IMR-90 (cell line): ENCODE data around the gene PGS1. TPM values are rescaled to one million over a fixed set of nuclear protein-coding genes. Genes with fewer than 3 reads are reported as not detected.

Experiments
- ATAC-seq: fragments of 200-7000 bp; cut with Tn5 transposase; 2 replicates; pipeline ENCODE4 v1.9.1; 2020; ENCODE audit warnings: low read depth, mild to moderate bottlenecking, moderate library complexity
- BruUV-seq: library from RNA; stranded (reverse); fragments of 400-500 nt; replicated peaks from 2 replicates; lab custom pipeline; 2021; lab: Mats Ljungman, UMichigan
- CTCF ChIA-PET: fragments of 300-600 bp; formaldehyde crosslinking; extraction: SDS; loops from one replicate; lab custom pipeline; 2021; ENCODE audit warnings: antibody characterized with exemption; lab: Yijun Ruan, JAX
- POLR2A ChIA-PET: fragments of 300-600 bp; sonication (Branson Sonifier 250); formaldehyde crosslinking; loops from one replicate; lab custom pipeline; 2022; ENCODE audit warnings: antibody characterized with exemption; ENCODE audit not compliant: unreplicated experiment; lab: Charles Lee
- DNase-seq: peaks from one replicate; pipeline ENCODE4 v3.0.0; 2013
- H2AFZ ChIP-seq: replicated peaks from 2 replicates; pipeline ENCODE3; 2013; ENCODE audit warnings: low read length, mild to moderate bottlenecking; ENCODE audit not compliant: poor library complexity
- H2AK5ac ChIP-seq: 2 replicates; pipeline ENCODE4 v1.6.1; 2013; ENCODE audit warnings: low read depth, low read length, inconsistent platforms
- H2AK9ac ChIP-seq: replicated peaks from 2 replicates; pipeline ENCODE3; 2013; ENCODE audit warnings: mild to moderate bottlenecking, low read depth, low read length, moderate library complexity; ENCODE audit not compliant: poor library complexity
- H2BK120ac ChIP-seq: 2 replicates; pipeline ENCODE4 v1.6.1; 2013; ENCODE audit warnings: low read depth, low read length, inconsistent platforms
- H2BK15ac ChIP-seq: 3 replicates; pipeline ENCODE4 v1.6.1; 2013; ENCODE audit warnings: low read depth, low read length, inconsistent platforms
- H2BK20ac ChIP-seq: 2 replicates; pipeline ENCODE4 v1.6.1; 2013; ENCODE audit warnings: low read depth, mild to moderate bottlenecking, inconsistent platforms, low read length, moderate library complexity
- H2BK5ac ChIP-seq: 2 replicates; pipeline ENCODE4 v1.6.1; 2013; ENCODE audit warnings: mild to moderate bottlenecking, low read depth, low read length, inconsistent platforms; ENCODE audit not compliant: poor library complexity, severe bottlenecking
- H3K14ac ChIP-seq: replicated peaks from 2 replicates; pipeline ENCODE4 v1.6.1; 2013; ENCODE audit warnings: low read depth, low read length, inconsistent platforms
- H3K18ac ChIP-seq: 2 replicates; pipeline ENCODE4 v1.6.1; 2013; ENCODE audit warnings: low read depth, low read length, control low read depth
- H3K23ac ChIP-seq: 2 replicates; pipeline ENCODE4 v1.6.1; 2013; ENCODE audit warnings: low read depth, low read length, inconsistent platforms
- H3K27ac ChIP-seq: 2 replicates; pipeline ENCODE4 v1.5.1; 2013; ENCODE audit warnings: mild to moderate bottlenecking, control low read depth, low read length; ENCODE audit not compliant: insufficient read depth
- H3K27me3 ChIP-seq: 2 replicates; pipeline ENCODE4 v1.6.1; 2013; ENCODE audit warnings: low read length; ENCODE audit not compliant: control insufficient read depth, insufficient read depth
- H3K36me3 ChIP-seq: 2 replicates; pipeline ENCODE4 v1.6.1; 2013; ENCODE audit warnings: low read length, mixed read lengths; ENCODE audit not compliant: control insufficient read depth, insufficient read depth
- H3K4ac ChIP-seq: 2 replicates; pipeline ENCODE4 v1.6.1; 2013; ENCODE audit warnings: low read depth, low read length, inconsistent platforms
- H3K4me1 ChIP-seq: 2 replicates; pipeline ENCODE4 v1.6.1; 2013; ENCODE audit warnings: low read length, mixed read lengths; ENCODE audit not compliant: control insufficient read depth, insufficient read depth
- H3K4me2 ChIP-seq: 2 replicates; pipeline ENCODE4 v1.6.1; 2013; ENCODE audit warnings: low read depth, mild to moderate bottlenecking, control low read depth, low read length, moderate library complexity
- H3K4me3 ChIP-seq: 2 replicates; pipeline ENCODE4 v1.5.1; 2013; ENCODE audit warnings: low read depth, mild to moderate bottlenecking, control low read depth, low read length, moderate library complexity; ENCODE audit not compliant: insufficient read depth
- H3K56ac ChIP-seq: 2 replicates; pipeline ENCODE4 v1.6.1; 2013; ENCODE audit warnings: low read length, inconsistent platforms; ENCODE audit not compliant: insufficient read depth; ENCODE audit errors: extremely low read depth
- H3K79me1 ChIP-seq, 2 experiments: 2 replicates each; pipeline ENCODE4 v1.6.1; 2013; ENCODE audit warnings: low read length in 2 of 2, inconsistent platforms in 1 of 2, low read depth in 1 of 2
- H3K9ac ChIP-seq: 2 replicates; pipeline ENCODE4 v1.6.1; 2013; ENCODE audit warnings: low read depth, low read length, control low read depth
- H3K9me1 ChIP-seq: 2 replicates; pipeline ENCODE4 v1.6.1; 2013; ENCODE audit warnings: low read length, inconsistent platforms; ENCODE audit not compliant: insufficient read depth
- H3K9me3 ChIP-seq: 2 replicates; pipeline ENCODE4 v1.6.1; 2013; ENCODE audit warnings: low read length; ENCODE audit not compliant: control insufficient read depth, insufficient read depth
- H4K20me1 ChIP-seq: 2 replicates; pipeline ENCODE4 v1.6.1; 2013; ENCODE audit warnings: low read length, inconsistent platforms; ENCODE audit not compliant: insufficient read depth
- H4K5ac ChIP-seq: 2 replicates; pipeline ENCODE4 v1.6.1; 2013; ENCODE audit warnings: mild to moderate bottlenecking, low read depth, low read length, control low read depth
- H4K8ac ChIP-seq, 2 experiments: 2 replicates each; pipeline ENCODE4 v1.6.1; 2013; ENCODE audit warnings: low read depth in 2 of 2, low read length in 2 of 2, control low read depth in 1 of 2, inconsistent platforms in 1 of 2
- H4K91ac ChIP-seq: 2 replicates; pipeline ENCODE4 v1.6.1; 2013; ENCODE audit warnings: low read depth, low read length, inconsistent platforms; ENCODE audit not compliant: insufficient read depth
- BHLHE40 ChIP-seq: fragments of 150-350 bp; IDR thresholded peaks from 2 replicates; pipeline ENCODE4 v1.6.1; 2016; ENCODE audit warnings: mild to moderate bottlenecking, low read depth, low read length
- CEBPB ChIP-seq: IDR thresholded peaks from 2 replicates; pipeline ENCODE4 v1.6.1; 2012; ENCODE audit warnings: low read depth, low read length, improper control_type of control experiment
- CHD1 ChIP-seq: IDR thresholded peaks from 2 replicates; pipeline ENCODE4 v1.6.1; 2012; ENCODE audit warnings: low read depth, low read length, improper control_type of control experiment
- FOS ChIP-seq: fragments of 150-350 bp; IDR thresholded peaks from 2 replicates; pipeline ENCODE4 v1.6.1; 2016; ENCODE audit warnings: low read depth, low read length
- MAZ ChIP-seq: IDR thresholded peaks from 2 replicates; pipeline ENCODE4 v1.6.1; 2012; ENCODE audit warnings: low read depth, mild to moderate bottlenecking, low read length, improper control_type of control experiment, moderate library complexity, borderline replicate concordance
- MXI1 ChIP-seq: IDR thresholded peaks from 2 replicates; pipeline ENCODE4 v1.6.1; 2012; ENCODE audit warnings: low read depth, mild to moderate bottlenecking, low read length, moderate library complexity, borderline replicate concordance
- RAD21 ChIP-seq: IDR thresholded peaks from 2 replicates; pipeline ENCODE4 v1.6.1; 2012; ENCODE audit warnings: low read length, improper control_type of control experiment
- SMC3 ChIP-seq: fragments of 150-350 bp; IDR thresholded peaks from 2 replicates; pipeline ENCODE4 v1.6.1; 2016; ENCODE audit warnings: low read depth, mild to moderate bottlenecking, antibody characterized with exemption, low read length, moderate library complexity
- WGBS, 2 experiments: methylation state at CpG; one replicate each; pipeline versions ENCODE4 v1.1.5 to v1.1.7; 2013; ENCODE audit warnings: missing lambda C conversion rate in 2 of 2; ENCODE audit not compliant: insufficient read length in 1 of 2; ENCODE audit errors: extremely low coverage in 2 of 2; 5-methylcytosine and 5-hydroxymethylcytosine counted together
- dilution Hi-C: fragments of 300-500 bp; cut with HindIII; formaldehyde crosslinking; loops from one replicate; pipeline ENCODE4 v1.14.3; 2018; ENCODE audit warnings: low sequenced_read_pairs; ENCODE audit not compliant: unreplicated experiment
- in situ Hi-C: fragments of 300-500 bp; cut with MboI; formaldehyde crosslinking; loops from 3 replicates; pipeline ENCODE4 v1.14.3; 2019; ENCODE audit warnings: low sequenced_read_pairs, inconsistent platforms, mixed read lengths
- intact Hi-C: fragments of 100-400 bp; cut with micrococcal nuclease; formaldehyde crosslinking; loops from 2 replicates; pipeline ENCODE4 v1.10.0; 2022
- polyA plus RNA-seq, 3 experiments: library from polyadenylated mRNA; depleted of rRNA; stranded (reverse); fragments of >200 nt; gene quantifications; 2 replicates each; pipeline ENCODE4 v1.2.3, GENCODE V29; 2012; ENCODE audit warnings: low replicate concordance in 1 of 3
- total RNA-seq: library from RNA; depleted of rRNA; stranded (reverse); fragments of >200 nt; gene quantifications from 2 replicates; pipeline ENCODE4 v1.2.3, GENCODE V29; 2012
- TF ChIP-seq, protein P1 (sequence below): conservative IDR thresholded peaks from 2 replicates; pipeline ENCODE4 v1.5.1; 2012; ENCODE audit warnings: mild to moderate bottlenecking, low read depth, low read length, improper control_type of control experiment

The PGS1 gene
- total and polyA plus RNA-seq, 2 of the 4 experiments (the other 2 are of a cell fraction), result 18.5 to 43.2 TPM

- H3K4me2 ChIP-seq, result no peak overlapping the region
- DNase-seq, result no peak
- WGBS, 2 experiments, result 85% methylated on average over 8 of the region's 17 CpGs; no CpG with 5 or more reads in 1 of the 2 experiments
These were observed 32.9 kb downstream of the PGS1 start for GRCh38 chr17:78411241-78411857.

More at GRCh38 chr17:78411241-78411857, 32.9 kb downstream of the PGS1 start:
- H4K20me1 ChIP-seq, result peaks cover 64% of the 10 kb centered on the region
- peaks cover 37% of the 10 kb centered on the region for H3K9me1 ChIP-seq
- H4K91ac ChIP-seq, result no peak overlapping the region
- no peak overlapping the region for H4K8ac ChIP-seq
- no peak overlapping the region for H2BK20ac ChIP-seq
- H3K9ac ChIP-seq, result no peak overlapping the region
- H2AFZ ChIP-seq, result no peak overlapping the region
- no peak overlapping the region for H3K23ac ChIP-seq
- H3K9me3 ChIP-seq, result no peaks in the 10 kb centered on the region
- peaks cover 21% of the 10 kb centered on the region for H3K4me1 ChIP-seq
- no peak overlapping the region for H2BK120ac ChIP-seq
- no peak overlapping the region for H4K5ac ChIP-seq
- peaks cover 58 to 95% of the 10 kb centered on the region in 2 experiments for H3K79me1 ChIP-seq
- intact Hi-C loops (no loop called here), dilution Hi-C loops (no loop called here), in situ Hi-C loops (no loop called here)
- ChIA-PET POLR2A (no interaction called here), CTCF (interaction anchor here (0.7 to 1.1 kb wide), 2 partner anchors 10 to 20 kb away, joined by 3 to 4 read pairs; no protein-coding TSS in a partner anchor)
- H3K27ac ChIP-seq, result no peak overlapping the region
- BruUV-seq, result no TSS peak
- no peak overlapping the region for H3K4ac ChIP-seq
- no peaks in the 10 kb centered on the region for H3K27me3 ChIP-seq
- ATAC-seq, result no peak
- no peak overlapping the region for H2AK9ac ChIP-seq
- H3K14ac ChIP-seq, result no peak overlapping the region
- no peak overlapping the region for H3K18ac ChIP-seq
- H3K56ac ChIP-seq, result no peak overlapping the region
- H3K4me3 ChIP-seq, result no peak overlapping the region
- no peak overlapping the region for H2BK5ac ChIP-seq
- H3K36me3 ChIP-seq, result peaks cover 57% of the 10 kb centered on the region
- no peak overlapping the region for H2BK15ac ChIP-seq
- H2AK5ac ChIP-seq, result no peak overlapping the region
- no peak for TF ChIP-seq BHLHE40
- TF ChIP-seq FOS, result no peak
- no peak for TF ChIP-seq MXI1
- TF ChIP-seq CHD1, result no peak
- TF ChIP-seq SMC3, result no peak
- no peak for TF ChIP-seq RAD21
- TF ChIP-seq, protein P1, sequence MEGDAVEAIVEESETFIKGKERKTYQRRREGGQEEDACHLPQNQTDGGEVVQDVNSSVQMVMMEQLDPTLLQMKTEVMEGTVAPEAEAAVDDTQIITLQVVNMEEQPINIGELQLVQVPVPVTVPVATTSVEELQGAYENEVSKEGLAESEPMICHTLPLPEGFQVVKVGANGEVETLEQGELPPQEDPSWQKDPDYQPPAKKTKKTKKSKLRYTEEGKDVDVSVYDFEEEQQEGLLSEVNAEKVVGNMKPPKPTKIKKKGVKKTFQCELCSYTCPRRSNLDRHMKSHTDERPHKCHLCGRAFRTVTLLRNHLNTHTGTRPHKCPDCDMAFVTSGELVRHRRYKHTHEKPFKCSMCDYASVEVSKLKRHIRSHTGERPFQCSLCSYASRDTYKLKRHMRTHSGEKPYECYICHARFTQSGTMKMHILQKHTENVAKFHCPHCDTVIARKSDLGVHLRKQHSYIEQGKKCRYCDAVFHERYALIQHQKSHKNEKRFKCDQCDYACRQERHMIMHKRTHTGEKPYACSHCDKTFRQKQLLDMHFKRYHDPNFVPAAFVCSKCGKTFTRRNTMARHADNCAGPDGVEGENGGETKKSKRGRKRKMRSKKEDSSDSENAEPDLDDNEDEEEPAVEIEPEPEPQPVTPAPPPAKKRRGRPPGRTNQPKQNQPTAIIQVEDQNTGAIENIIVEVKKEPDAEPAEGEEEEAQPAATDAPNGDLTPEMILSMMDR, result no peak
- TF ChIP-seq MAZ, result no peak
- no peak for TF ChIP-seq CEBPB
